Activated CD8-positive, alpha-beta memory T cell treated with anti-CD3 and anti-CD28 coated beads, Interleukin-2, amount 50 U/mL, for 48 hours (primary cell): ENCODE results near the gene AK8.

Source experiments
- DNase-seq: peaks from one replicate; pipeline ENCODE4 v3.0.0-alpha.2; 2020

AK8 gene

GRCh38 chr9:132710333-132710732 is 167.8 kb downstream of the AK8 start:
- DNase-seq, result no peak

- no peak for DNase-seq
These were observed 169.2 kb downstream of the AK8 start for GRCh38 chr9:132708769-132709430.

- no peak for DNase-seq
These were observed 169.8 kb downstream of the AK8 start for GRCh38 chr9:132708239-132708638.

GRCh38 chr9:132703336-132703735 is 174.7 kb downstream of the AK8 start:
- no peak for DNase-seq

GRCh38 chr9:132702254-132702653 is 175.8 kb downstream of the AK8 start:
- DNase-seq, result no peak

- no peak for DNase-seq
These were observed 178.1 kb downstream of the AK8 start for GRCh38 chr9:132699956-132700355.

GRCh38 chr9:132698989-132699388 is 179.1 kb downstream of the AK8 start:
- no peak for DNase-seq

GRCh38 chr9:132697230-132697629 is 180.9 kb downstream of the AK8 start:
- DNase-seq, result no peak

GRCh38 chr9:132694144-132694543 is 183.9 kb downstream of the AK8 start:
- no peak for DNase-seq

- DNase-seq, result no peak
These were observed 187.4 kb downstream of the AK8 start for GRCh38 chr9:132690696-132691095.

- DNase-seq, result no peak
These were observed 194.2 kb downstream of the AK8 start for GRCh38 chr9:132683873-132684272.

GRCh38 chr9:132681561-132681960 is 196.5 kb downstream of the AK8 start:
- no peak for DNase-seq

- no peak for DNase-seq
These were observed 198.0 kb downstream of the AK8 start for GRCh38 chr9:132679946-132680625.

GRCh38 chr9:132677976-132678375 is 200.1 kb downstream of the AK8 start:
- DNase-seq, result no peak
